PC-3 (cell line): ENCODE data around the gene ING3. TPM values are rescaled to one million over a fixed set of nuclear protein-coding genes. Genes with fewer than 3 reads are reported as not detected.

Source experiments
- ATAC-seq: fragments of 200-7000 bp; cut with Tn5 transposase; 2 replicates; pipeline ENCODE4 v1.9.1; 2020; ENCODE audit warnings: mild to moderate bottlenecking, moderate library complexity
- BruUV-seq: library from RNA; stranded (reverse); fragments of 400-500 nt; replicated peaks from 2 replicates; lab custom pipeline; 2021; lab: Mats Ljungman, UMichigan
- CTCF ChIA-PET: fragments of 300-600 bp; sonication (Branson Sonifier 250); formaldehyde crosslinking; loops from one replicate; lab custom pipeline; 2022; ENCODE audit warnings: antibody characterized with exemption; lab: Charles Lee
- POLR2A ChIA-PET: fragments of 300-600 bp; sonication (Branson Sonifier 250); formaldehyde crosslinking; loops from one replicate; lab custom pipeline; 2022; ENCODE audit warnings: antibody characterized with exemption; ENCODE audit not compliant: unreplicated experiment; lab: Charles Lee
- DNase-seq: peaks from one replicate; pipeline ENCODE4 v3.0.0-alpha.2; 2015
- H2AFZ ChIP-seq: fragments of 300-600 bp; sonication (generic); 2 replicates; pipeline ENCODE4 v1.6.0; 2016; ENCODE audit warnings: antibody characterized with exemption, low read length
- H3F3A ChIP-seq: fragments of 300-600 bp; sonication (generic); one replicate; pipeline ENCODE4 v1.6.0; 2017; ENCODE audit warnings: antibody characterized with exemption, low read length, control low read depth, mild to moderate bottlenecking; ENCODE audit not compliant: unreplicated experiment
- H3K27ac ChIP-seq: fragments of 300-600 bp; sonication (generic); 2 replicates; pipeline ENCODE4 v1.5.1; 2016; ENCODE audit warnings: mild to moderate bottlenecking, low read length
- H3K27me3 ChIP-seq: fragments of 300-600 bp; sonication (generic); 2 replicates; pipeline ENCODE4 v1.6.1; 2016; ENCODE audit warnings: low read length, mixed read lengths
- H3K36me3 ChIP-seq: fragments of 300-600 bp; sonication (generic); 2 replicates; pipeline ENCODE4 v1.6.1; 2016; ENCODE audit warnings: low read depth, mixed run types, low read length, mixed read lengths
- H3K4me1 ChIP-seq: fragments of 300-600 bp; sonication (generic); 2 replicates; pipeline ENCODE4 v1.5.1; 2016; ENCODE audit warnings: low read length; ENCODE audit not compliant: insufficient read depth
- H3K4me2 ChIP-seq: fragments of 300-600 bp; sonication (generic); 2 replicates; pipeline ENCODE4 v1.6.0; 2016; ENCODE audit warnings: low read length
- H3K4me3 ChIP-seq: fragments of 300-600 bp; sonication (generic); 2 replicates; pipeline ENCODE4 v1.5.1; 2016; ENCODE audit warnings: mild to moderate bottlenecking, low read length, mixed read lengths
- H3K79me2 ChIP-seq: fragments of 300-600 bp; sonication (generic); 2 replicates; pipeline ENCODE4 v1.6.1; 2017; ENCODE audit warnings: low read length, mixed read lengths
- H3K9ac ChIP-seq: fragments of 300-600 bp; sonication (generic); 2 replicates; pipeline ENCODE4 v1.6.0; 2016; ENCODE audit warnings: mild to moderate bottlenecking, low read length
- H3K9me2 ChIP-seq: fragments of 300-600 bp; sonication (generic); replicated peaks from 2 replicates; pipeline ENCODE4 v1.6.1; 2016; ENCODE audit warnings: mixed run types, low read length, mixed read lengths
- H3K9me3 ChIP-seq: fragments of 300-600 bp; sonication (generic); 2 replicates; pipeline ENCODE4 v1.6.1; 2016; ENCODE audit warnings: low read length, mixed read lengths
- H4K20me1 ChIP-seq: fragments of 300-600 bp; sonication (generic); 2 replicates; pipeline ENCODE4 v1.6.1; 2016; ENCODE audit warnings: low read length, mixed read lengths
- CTCF ChIP-seq: fragments of 300-600 bp; sonication (generic); conservative IDR thresholded peaks from 2 replicates; pipeline ENCODE4 v1.5.1; 2017; ENCODE audit warnings: antibody characterized with exemption, low read depth, mild to moderate bottlenecking, low read length
- EZH2 ChIP-seq: fragments of 300-600 bp; sonication (generic); IDR thresholded peaks from one replicate; pipeline ENCODE4 v1.6.1; 2017; ENCODE audit warnings: antibody characterized with exemption, mild to moderate bottlenecking, low read length; ENCODE audit not compliant: unreplicated experiment
- EZH2phosphoT487 ChIP-seq: fragments of 300-600 bp; sonication (generic); IDR thresholded peaks from 2 replicates; pipeline ENCODE4 v1.6.1; 2018; ENCODE audit warnings: mild to moderate bottlenecking, antibody characterized with exemption, low read length, borderline replicate concordance
- intact Hi-C: fragments of 100-400 bp; cut with micrococcal nuclease; formaldehyde crosslinking; loops from 2 replicates; pipeline ENCODE4 v1.9.0; 2023
- total RNA-seq: library from RNA; depleted of rRNA; stranded (reverse); fragments of >200 nt; gene quantifications from 2 replicates; pipeline ENCODE4 v1.2.3, GENCODE V29; 2014

ING3 gene
- total RNA-seq, 1 experiment from 2014 or later, result 12.8 TPM

DNA sequence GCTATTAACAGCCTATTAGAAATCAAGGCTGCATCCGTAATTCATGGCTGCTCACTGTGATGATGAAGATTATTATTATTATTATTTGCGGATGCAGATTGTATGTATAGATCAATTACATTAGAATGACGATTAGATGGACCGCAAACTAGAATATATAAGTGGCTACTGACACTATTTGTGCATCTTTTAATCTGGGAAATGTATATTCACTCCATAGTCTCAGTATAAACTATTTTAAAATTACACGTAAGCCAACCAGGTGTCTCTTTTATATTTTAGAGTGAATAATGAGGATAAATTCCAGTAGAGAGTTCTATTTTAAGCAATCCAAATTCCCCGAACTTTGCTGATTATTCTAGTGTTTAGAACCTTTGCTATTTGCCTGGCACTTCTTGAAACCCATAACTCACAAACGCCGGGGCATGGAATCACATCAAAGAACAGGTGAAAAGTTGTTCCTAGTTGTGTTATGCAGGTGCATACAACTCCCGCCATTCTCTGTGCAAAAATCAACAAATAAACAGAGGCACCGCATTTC is 509 bp upstream of the ING3 start:
- Histone ChIP-seq H3K9ac (peak overlapping the region; percentile 99), H3K4me2 (peak overlapping the region; percentile 95), H3F3A (no peaks in the 10 kb centered on the region), H3K27me3 (no peaks in the 10 kb centered on the region), H3K4me1 (peaks cover 11% of the 10 kb centered on the region; the same call in 1 of the 2 replicates), H4K20me1 (peaks cover 11% of the 10 kb centered on the region), H3K36me3 (peaks cover 12% of the 10 kb centered on the region; the same call in 1 of the 2 replicates), H3K9me3 (no peaks in the 10 kb centered on the region), H3K9me2 (no peaks in the 10 kb centered on the region), H3K79me2 (peaks cover 28% of the 10 kb centered on the region), H2AFZ (peak overlapping the region; percentile 97), H3K4me3 (peak overlapping the region; percentile 93), H3K27ac (no peak overlapping the region)
- TF ChIP-seq EZH2 (no peak), EZH2phosphoT487 (no peak)
- no peak for DNase-seq
- POLR2A ChIA-PET, result interaction anchor here (0.6 to 0.7 kb wide), 3 partner anchors 12 to 133 kb away, joined by 5 to 17 read pairs (median 15); no protein-coding TSS in a partner anchor
- BruUV-seq, result TSS peak; percentile 49
- intact Hi-C loops, result loop anchor here (5.0 kb wide), 1 partner anchor 208 kb away; no protein-coding TSS in a partner anchor
- CTCF ChIA-PET, result interaction anchor here (0.6 to 0.7 kb wide), 3 partner anchors 39 to 578 kb away, joined by 4 to 8 read pairs (median 5); no protein-coding TSS in a partner anchor
- no peak for ATAC-seq

- no peaks in the 10 kb centered on the region for H3F3A ChIP-seq
- POLR2A ChIA-PET, result interaction anchor here (0.5 to 0.7 kb wide), 3 partner anchors 50 to 1742 kb away, joined by 3 to 4 read pairs (median 4); no protein-coding TSS in a partner anchor
- no peak for DNase-seq
- BruUV-seq, result TSS peak; percentile 63
- H3K27me3 ChIP-seq, result no peaks in the 10 kb centered on the region
- H3K27ac ChIP-seq, result peak overlapping the region; percentile 92; the same call in 1 of the 2 replicates
- peaks cover 10% of the 10 kb centered on the region; the same call in 1 of the 2 replicates for H3K4me1 ChIP-seq
- H3K79me2 ChIP-seq, result peaks cover 28% of the 10 kb centered on the region
- peak overlapping the region; percentile 99 for H3K9ac ChIP-seq
- H3K4me3 ChIP-seq, result peak overlapping the region; percentile 93
- TF ChIP-seq CTCF (no peak), EZH2phosphoT487 (no peak), EZH2 (no peak)
- peaks cover 11% of the 10 kb centered on the region for H4K20me1 ChIP-seq
- H3K9me3 ChIP-seq, result no peaks in the 10 kb centered on the region
- H2AFZ ChIP-seq, result peak overlapping the region; percentile 52
- peak overlapping the region; percentile 95 for H3K4me2 ChIP-seq
- intact Hi-C loops, result loop anchor here (1.0 to 5.0 kb wide), 2 partner anchors 130 to 209 kb away; no protein-coding TSS in a partner anchor
- H3K9me2 ChIP-seq, result no peaks in the 10 kb centered on the region
- peaks cover 21% of the 10 kb centered on the region for H3K36me3 ChIP-seq
- CTCF ChIA-PET, result no interaction called here
- no peak for ATAC-seq
Measured at GRCh38 chr7:120951309-120951699, 727 bp downstream of the ING3 start.

GRCh38 chr7:120951826-120952225 is 1.2 kb downstream of the ING3 start:
- H3K79me2 ChIP-seq, result peaks cover 28% of the 10 kb centered on the region
- H2AFZ ChIP-seq, result no peak overlapping the region
- no TSS peak for BruUV-seq
- H3K27ac ChIP-seq, result no peak overlapping the region
- peaks cover 25% of the 10 kb centered on the region for H3K36me3 ChIP-seq
- ChIA-PET CTCF (no interaction called here), POLR2A (interaction anchor here (0.6 kb wide), 1 partner anchor 26 kb away, joined by 4 read pairs; no protein-coding TSS in a partner anchor)
- H3K9ac ChIP-seq, result peak overlapping the region; percentile 99
- no peaks in the 10 kb centered on the region for H3K27me3 ChIP-seq
- peaks cover 10% of the 10 kb centered on the region; the same call in 1 of the 2 replicates for H3K4me1 ChIP-seq
- DNase-seq, result no peak
- no peaks in the 10 kb centered on the region for H3K9me2 ChIP-seq
- no peak for TF ChIP-seq CTCF
- no peak for TF ChIP-seq EZH2
- TF ChIP-seq EZH2phosphoT487, result no peak
- peak overlapping the region; percentile 95 for H3K4me2 ChIP-seq
- H3K9me3 ChIP-seq, result no peaks in the 10 kb centered on the region
- peaks cover 11% of the 10 kb centered on the region for H4K20me1 ChIP-seq
- peak overlapping the region; percentile 93 for H3K4me3 ChIP-seq
- no peak for ATAC-seq
- intact Hi-C loops, result loop anchor here (1.0 to 5.0 kb wide), 2 partner anchors 129 to 210 kb away; no protein-coding TSS in a partner anchor
- no peaks in the 10 kb centered on the region for H3F3A ChIP-seq
